ENCODE measurements around the gene GSTM5. TPM values are rescaled to one million over a fixed set of nuclear protein-coding genes. Genes with fewer than 3 reads are reported as not detected.

The GSTM5 gene
- total RNA-seq, result 7.8 and 9.1 TPM in 2 replicates

GRCh38 chr1:109711593-109712320, at the start of gene GSTM5:
TSS of gene GSTM5 (plus strand) at chr1:109712251. CDS start at chr1:109712313, 62 bp downstream.

GRCh38 chr1:109667452-109668122, 44.5 kb upstream of the GSTM5 start, which contains the start of gene GSTM2:
TSS of gene GSTM2 (plus strand) at chr1:109668057. CDS start at chr1:109668116, 59 bp downstream.

GRCh38 chr1:109687641-109688499, 24.2 kb upstream of the GSTM5 start, which contains the start of gene GSTM1:
TSS of gene GSTM1 (plus strand) at chr1:109687817. CDS start at chr1:109687874, 57 bp downstream.

GRCh38 chr1:109740615-109741373, 28.7 kb downstream of the GSTM5 start, which contains the start of gene GSTM3:
TSS of gene GSTM3 (minus strand) at chr1:109741038. CDS start at chr1:109740287, 751 bp downstream.

GRCh38 chr1:109763646-109764415, 51.8 kb downstream of the GSTM5 start, which contains the start of gene EPS8L3:
TSS of gene EPS8L3 (minus strand) at chr1:109763923. CDS start at chr1:109761749, 2,174 bp downstream.

Other genes starting within 250 kb of the GSTM5 start
- 0.13 and 0.22 TPM in 2 replicates for gene SYPL2, start 245.7 kb upstream of the GSTM5 start, total RNA-seq
- 1.6 and 2.4 TPM in 2 replicates for gene ATXN7L2, start 228.3 kb upstream of the GSTM5 start, total RNA-seq
- 8.0 and 9.5 TPM in 2 replicates for gene CYB561D1, start 218.2 kb upstream of the GSTM5 start, total RNA-seq
- 2.1 and 2.5 TPM in 2 replicates for gene AMIGO1, start 202.5 kb upstream of the GSTM5 start, total RNA-seq
- gene GPR61, start 172.4 kb upstream of the GSTM5 start, total RNA-seq, result under 0.01 TPM in 1 of 2 replicates, not detected in the other
- 18.2 and 19.5 TPM in 2 replicates for gene GNAI3, start 163.6 kb upstream of the GSTM5 start, total RNA-seq
- gene GNAT2, start 92.6 kb upstream of the GSTM5 start, total RNA-seq, result 0.13 and 0.22 TPM in 2 replicates
- 40.6 and 42.7 TPM in 2 replicates for gene AMPD2, start 92.4 kb upstream of the GSTM5 start, total RNA-seq
- gene GSTM4, start 56.2 kb upstream of the GSTM5 start, total RNA-seq, result 12.3 and 13.9 TPM in 2 replicates
- gene GSTM2, start 44.2 kb upstream of the GSTM5 start, total RNA-seq, result 16.2 and 16.9 TPM in 2 replicates
- gene GSTM1, start 24.4 kb upstream of the GSTM5 start, total RNA-seq, result 19.2 TPM in 1 of 2 replicates, not detected in the other
- gene GSTM3, start 28.8 kb downstream of the GSTM5 start, total RNA-seq, result 106 and 111 TPM in 2 replicates
- gene EPS8L3, start 51.7 kb downstream of the GSTM5 start, total RNA-seq, result not detected in 2 replicates
- 73.3 and 129 TPM in 2 replicates for gene CSF1, start 198.6 kb downstream of the GSTM5 start, total RNA-seq